Stimulated activated naive CD4-positive, alpha-beta T cell treated with Interleukin-2 at 50 U/mL for 16 hours (primary cell): Measurements from ENCODE around the gene OTOF.

Experiments
- DNase-seq: peaks from one replicate; lab custom pipeline; 2025; lab: John Stamatoyannopoulos, UW

OTOF gene

DNA sequence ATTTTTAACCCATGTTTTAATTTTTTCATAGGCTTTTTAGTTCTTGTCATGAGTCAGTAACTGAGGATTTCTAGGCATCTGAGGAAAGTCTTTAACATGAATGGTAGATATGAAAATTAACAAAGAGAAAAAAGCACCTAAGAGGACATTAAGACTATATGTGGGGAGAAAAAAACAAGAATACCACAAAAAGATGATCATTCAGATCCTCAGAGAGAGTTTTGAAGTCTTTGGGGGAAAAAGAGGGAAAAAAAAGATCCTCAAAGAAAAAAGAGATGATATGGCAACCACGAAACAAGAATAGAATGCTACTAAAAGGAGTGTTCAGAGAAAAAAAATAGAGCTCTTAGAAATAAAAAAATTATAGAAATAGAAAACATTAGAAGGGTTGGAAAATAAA lies 68.1 kb downstream of the OTOF start:
- no peak for DNase-seq

DNA sequence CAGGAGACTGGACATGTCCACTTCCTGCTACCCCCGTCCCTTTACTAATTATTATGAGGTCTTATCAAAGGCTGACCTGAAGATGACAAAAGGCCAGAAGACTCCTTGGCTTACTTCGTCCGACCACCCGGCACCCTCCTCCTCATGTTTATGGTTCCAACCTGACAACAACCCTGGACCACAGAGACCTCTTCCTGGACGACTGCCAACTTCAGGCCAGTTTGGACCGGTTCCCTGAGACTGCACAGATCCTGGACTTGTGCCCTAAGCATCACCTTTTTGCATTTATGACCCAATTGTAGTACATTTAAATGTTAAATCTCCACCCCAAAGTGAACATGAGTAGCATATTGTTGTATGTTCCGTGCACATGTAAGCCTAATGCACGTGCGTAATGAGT lies 70.4 kb downstream of the OTOF start:
- DNase-seq = no peak
